Activated naive CD4-positive, alpha-beta T cell treated with anti-CD3 and anti-CD28 coated beads for 36 hours (primary cell): Measurements from ENCODE around the gene FBXO17. TPM values are rescaled to one million over a fixed set of nuclear protein-coding genes. Genes with fewer than 3 reads are reported as not detected.
"Not testable (repeated sequence)": the region's sequence is repeated elsewhere in the genome, so short reads cannot be mapped to it uniquely, and the experiment has no call there.

Experiments used
- CTCF ChIA-PET: fragments of 350-600 bp; sonication (Branson Sonifier 250); formaldehyde crosslinking; loops from one replicate; lab custom pipeline; 2021; ENCODE audit warnings: antibody characterized with exemption; lab: Charles Lee
- DNase-seq: peaks from one replicate; pipeline ENCODE4 v3.0.0-alpha.2; 2020
- H3K27ac Mint-ChIP-seq: one replicate; pipeline ENCODE4 v1.8.0; 2021; ENCODE audit warnings: mild to moderate bottlenecking, mixed read lengths
- H3K27me3 Mint-ChIP-seq: one replicate; pipeline ENCODE4 v1.8.0; 2021; ENCODE audit warnings: low read depth, mixed read lengths
- H3K36me3 Mint-ChIP-seq: one replicate; pipeline ENCODE4 v1.8.0; 2021; ENCODE audit warnings: low read depth, mixed read lengths
- H3K4me1 Mint-ChIP-seq: one replicate; pipeline ENCODE4 v1.8.0; 2021; ENCODE audit warnings: low read depth, mixed read lengths
- H3K4me3 Mint-ChIP-seq: one replicate; pipeline ENCODE4 v1.8.0; 2021; ENCODE audit warnings: mild to moderate bottlenecking, moderate library complexity, mixed read lengths
- H3K9me3 Mint-ChIP-seq: one replicate; pipeline ENCODE4 v1.8.0; 2021; ENCODE audit warnings: mixed read lengths
- intact Hi-C: fragments of 100-400 bp; cut with micrococcal nuclease; formaldehyde crosslinking; loops from one replicate; pipeline ENCODE4 v1.15.1; 2023
- total RNA-seq, 2 experiments: library from RNA; stranded (reverse); gene quantifications; one replicate each; pipeline ENCODE4 v1.2.3, GENCODE V29; 2021

The FBXO17 gene
- total RNA-seq, 2 experiments from 2014 or later: 0.07 TPM; not detected in 1

DNA sequence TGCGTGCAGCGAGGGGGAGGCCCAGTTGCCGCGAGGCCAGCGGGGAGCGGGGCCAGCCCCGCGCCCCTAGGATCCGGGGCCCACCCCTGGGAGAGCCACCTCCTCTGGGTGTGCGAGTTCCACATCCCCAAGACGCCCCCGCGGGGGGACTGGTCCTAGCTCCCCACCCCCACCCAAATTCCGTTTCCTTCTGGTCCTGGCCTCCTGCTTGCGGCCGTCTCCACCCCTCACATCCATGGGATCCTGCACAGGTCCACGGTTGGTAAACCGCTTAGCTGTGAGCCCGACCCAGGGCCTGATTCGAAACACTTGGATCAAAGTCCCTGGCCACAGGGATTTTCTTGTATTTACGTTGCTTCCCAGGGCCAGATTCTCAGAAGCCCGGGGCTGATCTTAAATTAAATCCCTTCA lies 324 bp upstream of the FBXO17 start:
- H3K36me3 Mint-ChIP-seq: no peaks in the 10 kb centered on the region
- no peak for DNase-seq
- peak overlapping the region; percentile 41 for H3K4me3 Mint-ChIP-seq
- peaks cover 5% of the 10 kb centered on the region for H3K9me3 Mint-ChIP-seq
- peaks cover 23% of the 10 kb centered on the region for H3K27me3 Mint-ChIP-seq
- intact Hi-C loops: no loop called here
- CTCF ChIA-PET: interaction anchor here (0.6 to 1.2 kb wide), 2 partner anchors 9 to 488 kb away, joined by 3 to 4 read pairs; no protein-coding TSS in a partner anchor
- peaks cover 20% of the 10 kb centered on the region for H3K4me1 Mint-ChIP-seq
- no peak overlapping the region for H3K27ac Mint-ChIP-seq

DNA sequence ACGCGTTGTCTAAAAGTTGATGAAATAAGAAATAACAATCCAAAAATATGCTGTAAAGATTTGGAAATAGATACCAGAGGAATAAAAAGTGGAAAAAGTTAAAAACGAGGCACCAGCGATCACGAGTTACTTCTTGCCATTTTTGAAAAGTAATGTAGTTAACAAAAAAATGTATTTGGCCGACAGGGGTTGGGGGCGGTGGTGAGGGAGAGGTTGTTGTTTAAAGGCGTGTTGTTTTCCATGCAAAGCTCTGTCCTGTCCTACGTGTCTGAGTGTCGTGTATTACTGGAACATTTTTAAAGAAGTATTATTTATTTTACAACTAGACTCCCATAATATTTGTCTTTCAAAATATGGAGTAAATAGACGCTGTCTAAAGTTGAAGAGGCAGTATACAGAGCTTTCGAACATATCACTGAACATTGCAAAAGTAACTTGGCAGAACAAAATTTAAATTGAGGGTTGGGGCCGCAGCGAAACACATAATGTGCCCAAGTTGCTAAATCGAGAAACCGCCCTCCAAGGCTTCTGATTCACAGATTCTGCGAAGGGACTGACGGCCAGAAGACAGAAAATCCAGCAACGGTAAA lies 823 bp downstream of the FBXO17 start:
- peaks cover 23% of the 10 kb centered on the region for H3K27me3 Mint-ChIP-seq
- intact Hi-C loops: no loop called here
- no peaks in the 10 kb centered on the region for H3K9me3 Mint-ChIP-seq
- peaks cover 20% of the 10 kb centered on the region for H3K4me1 Mint-ChIP-seq
- CTCF ChIA-PET: no interaction called here
- no peak overlapping the region for H3K27ac Mint-ChIP-seq
- H3K36me3 Mint-ChIP-seq: no peaks in the 10 kb centered on the region
- H3K4me3 Mint-ChIP-seq: no peak overlapping the region
- no peak for DNase-seq

- intact Hi-C loops: no loop called here
- H3K27me3 Mint-ChIP-seq: peaks cover 18% of the 10 kb centered on the region
Measured at GRCh38 chr19:38971672-38972071, 3.9 kb downstream of the FBXO17 start.

GRCh38 chr19:38970664-38971532 lies 4.6 kb downstream of the FBXO17 start:
- Mint-ChIP-seq H3K27me3 (peaks cover 10% of the 10 kb centered on the region), H3K27ac (no peak overlapping the region), H3K4me3 (no peak overlapping the region), H3K36me3 (no peaks in the 10 kb centered on the region), H3K4me1 (peaks cover 4% of the 10 kb centered on the region), H3K9me3 (no peaks in the 10 kb centered on the region)
- CTCF ChIA-PET: interaction anchor here (0.7 to 2.0 kb wide), 2 partner anchors 9 to 51 kb away, joined by 3 to 7 read pairs; no protein-coding TSS in a partner anchor
- no peak for DNase-seq
- intact Hi-C loops: no loop called here

More at GRCh38 chr19:38971672-38972071, 3.9 kb downstream of the FBXO17 start:
- H3K9me3 Mint-ChIP-seq: no peaks in the 10 kb centered on the region
- no peak overlapping the region for H3K4me3 Mint-ChIP-seq
- no peak overlapping the region for H3K27ac Mint-ChIP-seq
- CTCF ChIA-PET: interaction anchor here (2.0 kb wide), 1 partner anchor 9 kb away, joined by 7 read pairs; no protein-coding TSS in a partner anchor
- peaks cover 12% of the 10 kb centered on the region for H3K4me1 Mint-ChIP-seq
- DNase-seq: no peak
- H3K36me3 Mint-ChIP-seq: no peaks in the 10 kb centered on the region

DNA sequence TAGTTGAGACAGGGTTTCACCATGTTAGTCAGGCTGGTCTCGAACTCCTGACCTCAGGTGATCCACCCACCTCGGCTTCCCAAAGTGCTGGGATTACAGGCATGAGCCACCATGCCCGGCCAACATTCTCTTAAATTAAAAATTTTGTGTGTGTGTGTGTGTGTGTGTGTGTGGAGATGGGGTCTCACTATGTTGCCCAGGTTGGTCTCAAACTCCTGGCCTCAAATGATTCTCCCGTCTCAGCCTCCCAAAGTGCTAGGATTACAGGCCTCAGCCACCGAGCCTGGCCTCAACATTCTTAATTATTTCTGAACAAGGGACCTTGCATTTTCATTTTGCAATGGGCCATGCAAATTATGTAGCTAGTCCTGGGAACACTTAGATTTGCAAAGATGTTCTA lies 9.4 kb downstream of the FBXO17 start:
- H3K9me3 Mint-ChIP-seq, intact Hi-C loops, H3K27me3 Mint-ChIP-seq, DNase-seq, H3K36me3 Mint-ChIP-seq, H3K4me3 Mint-ChIP-seq, H3K4me1 Mint-ChIP-seq, H3K27ac Mint-ChIP-seq: not testable (repeated sequence)
- CTCF ChIA-PET: interaction anchor here (1.0 kb wide), 1 partner anchor 10 kb away, joined by 3 read pairs; the partner anchor contains the start of gene FBXO17

DNA sequence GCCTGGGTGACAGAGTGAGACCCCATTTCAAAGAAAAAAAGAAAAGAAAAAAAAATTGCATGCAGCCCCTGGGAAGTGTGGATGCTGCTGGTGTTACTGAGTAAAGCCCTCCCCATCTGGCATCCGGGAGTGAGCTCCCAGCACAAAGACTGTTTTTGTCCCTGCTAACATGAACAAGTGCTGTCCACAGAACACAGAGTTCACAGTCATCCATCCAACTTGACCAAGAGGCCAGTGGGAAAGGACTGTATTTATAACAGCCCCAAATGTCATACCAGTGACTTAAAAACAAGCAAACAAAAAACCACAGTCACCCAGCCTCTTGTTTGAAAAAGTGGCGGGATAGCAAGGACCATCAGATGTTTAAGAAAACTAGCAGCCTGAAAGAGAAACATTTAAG lies 10.8 kb downstream of the FBXO17 start:
- CTCF ChIA-PET: interaction anchor here (0.6 to 0.7 kb wide), 2 partner anchors 9 to 86 kb away, joined by 3 read pairs; no protein-coding TSS in a partner anchor
- Mint-ChIP-seq H3K4me1 (no peaks in the 10 kb centered on the region), H3K27ac (no peak overlapping the region), H3K9me3 (no peaks in the 10 kb centered on the region), H3K36me3 (no peaks in the 10 kb centered on the region), H3K4me3 (no peak overlapping the region), H3K27me3 (peaks cover 2% of the 10 kb centered on the region)
- no peak for DNase-seq
- intact Hi-C loops: no loop called here

- H3K4me1 Mint-ChIP-seq: no peaks in the 10 kb centered on the region
- H3K27me3 Mint-ChIP-seq: peaks cover 2% of the 10 kb centered on the region
- no peak overlapping the region for H3K4me3 Mint-ChIP-seq
- intact Hi-C loops: no loop called here
- no peaks in the 10 kb centered on the region for H3K36me3 Mint-ChIP-seq
- no peak for DNase-seq
- CTCF ChIA-PET: interaction anchor here (0.6 to 0.7 kb wide), 3 partner anchors 92 to 217 kb away, joined by 3 to 4 read pairs (median 3); no protein-coding TSS in a partner anchor
- no peak overlapping the region for H3K27ac Mint-ChIP-seq
- no peaks in the 10 kb centered on the region for H3K9me3 Mint-ChIP-seq
Measured at GRCh38 chr19:38959618-38960017, 15.9 kb downstream of the FBXO17 start.

DNA sequence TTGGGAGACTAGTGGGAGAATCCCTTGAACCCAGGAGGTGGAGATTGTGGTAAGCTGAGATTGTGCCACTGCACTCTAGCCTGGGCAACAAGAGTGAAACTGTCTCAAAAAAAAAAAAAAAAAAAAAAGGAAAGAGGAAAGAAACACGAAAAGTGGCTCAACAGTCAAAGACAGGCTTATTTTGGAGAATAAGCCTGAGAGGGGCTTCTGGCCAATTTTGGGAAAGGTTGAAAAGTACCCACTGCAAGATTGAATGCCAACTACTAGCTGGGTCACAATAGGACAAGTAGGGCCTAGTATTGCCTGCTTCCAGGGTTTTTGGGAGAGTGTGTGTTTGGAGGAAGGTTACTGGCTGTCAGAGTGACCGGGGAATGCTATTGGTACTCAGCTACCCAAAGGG lies 17.2 kb downstream of the FBXO17 start:
- DNase-seq: no peak
- Mint-ChIP-seq H3K36me3 (no peaks in the 10 kb centered on the region), H3K27ac (no peak overlapping the region), H3K9me3 (no peaks in the 10 kb centered on the region), H3K27me3 (peaks cover 6% of the 10 kb centered on the region), H3K4me1 (no peaks in the 10 kb centered on the region), H3K4me3 (no peak overlapping the region)
- CTCF ChIA-PET: interaction anchor here (0.7 kb wide), 1 partner anchor 21 kb away, joined by 3 read pairs; no protein-coding TSS in a partner anchor
- intact Hi-C loops: no loop called here

DNA sequence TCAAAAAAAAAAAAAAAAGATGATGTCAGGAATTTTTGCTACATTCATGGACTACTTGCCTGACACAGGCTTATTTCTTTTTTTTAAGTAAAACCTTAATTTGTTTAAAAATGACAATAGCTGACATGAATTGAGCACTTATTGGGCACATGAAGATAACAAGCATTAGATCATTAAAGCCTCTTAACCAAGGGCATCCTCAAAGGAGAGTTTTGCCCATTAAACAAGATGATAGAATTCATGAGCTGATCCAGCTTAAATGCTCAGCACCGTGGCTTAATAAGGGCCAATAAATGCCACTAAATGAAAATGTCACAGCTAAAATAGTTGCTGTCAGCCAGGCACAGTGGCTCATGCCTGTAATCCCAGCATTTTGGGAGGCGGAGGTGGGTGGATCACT lies 19.3 kb downstream of the FBXO17 start:
- Mint-ChIP-seq H3K4me1 (peaks cover 5% of the 10 kb centered on the region), H3K36me3 (no peaks in the 10 kb centered on the region), H3K27me3 (peaks cover 16% of the 10 kb centered on the region), H3K9me3 (no peaks in the 10 kb centered on the region), H3K4me3 (no peak overlapping the region), H3K27ac (no peak overlapping the region)
- CTCF ChIA-PET: interaction anchor here (0.6 to 0.8 kb wide), 2 partner anchors 218 to 413 kb away, joined by 4 read pairs; no protein-coding TSS in a partner anchor
- intact Hi-C loops: no loop called here
- DNase-seq: no peak

- Mint-ChIP-seq H3K9me3 (no peaks in the 10 kb centered on the region), H3K27ac (no peak overlapping the region), H3K4me3 (no peak overlapping the region), H3K4me1 (peaks cover 12% of the 10 kb centered on the region), H3K36me3 (no peaks in the 10 kb centered on the region), H3K27me3 (peaks cover 24% of the 10 kb centered on the region)
- intact Hi-C loops: no loop called here
- DNase-seq: no peak
- CTCF ChIA-PET: interaction anchor here (0.7 kb wide), 1 partner anchor 24 kb away, joined by 3 read pairs; no protein-coding TSS in a partner anchor
Measured at GRCh38 chr19:38953677-38954076, 21.9 kb downstream of the FBXO17 start.

GRCh38 chr19:38952395-38953165 lies 23.0 kb downstream of the FBXO17 start:
- intact Hi-C loops: no loop called here
- Mint-ChIP-seq H3K27ac (no peak overlapping the region), H3K4me1 (peaks cover 12% of the 10 kb centered on the region), H3K9me3 (no peaks in the 10 kb centered on the region), H3K27me3 (peaks cover 24% of the 10 kb centered on the region), H3K4me3 (no peak overlapping the region), H3K36me3 (no peaks in the 10 kb centered on the region)
- peak; percentile 60 for DNase-seq
- CTCF ChIA-PET: interaction anchor here (0.5 to 1.3 kb wide), 6 partner anchors 9 to 122 kb away, joined by 3 to 6 read pairs (median 4); no protein-coding TSS in a partner anchor
